HG03342 (cell line): Measurements from ENCODE around the gene PODXL2.

ENCODE experiments used
- ATAC-seq: cut with Tn5 transposase; IDR thresholded peaks from one replicate; pipeline ENCODE4 v1.9.1; 2021; ENCODE audit warnings: mild to moderate bottlenecking, moderate library complexity; ENCODE audit not compliant: unreplicated experiment

Gene PODXL2

DNA sequence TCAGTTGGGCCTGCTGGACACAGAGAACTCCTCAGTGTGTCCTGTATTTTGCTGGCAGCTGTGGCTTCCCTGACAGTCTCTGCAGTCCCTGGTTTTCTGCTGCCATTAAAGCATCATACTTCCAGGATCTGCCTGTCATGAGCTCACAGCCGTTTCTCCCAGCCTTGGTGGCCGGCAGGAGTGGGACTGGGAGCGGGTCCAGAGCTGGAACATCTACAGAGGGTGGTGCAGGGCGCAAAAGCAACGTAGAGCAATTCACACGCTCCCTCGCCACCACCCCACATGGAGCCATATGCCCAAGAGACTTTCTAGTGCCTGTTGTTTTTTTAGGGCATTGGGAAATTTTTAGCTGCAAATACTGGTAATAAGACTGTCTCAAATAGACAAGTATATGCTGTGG lies 77.3 kb downstream of the PODXL2 start:
- no peak for ATAC-seq

GRCh38 chr3:127706785-127707351 lies 77.9 kb downstream of the PODXL2 start:
- ATAC-seq: no peak

DNA sequence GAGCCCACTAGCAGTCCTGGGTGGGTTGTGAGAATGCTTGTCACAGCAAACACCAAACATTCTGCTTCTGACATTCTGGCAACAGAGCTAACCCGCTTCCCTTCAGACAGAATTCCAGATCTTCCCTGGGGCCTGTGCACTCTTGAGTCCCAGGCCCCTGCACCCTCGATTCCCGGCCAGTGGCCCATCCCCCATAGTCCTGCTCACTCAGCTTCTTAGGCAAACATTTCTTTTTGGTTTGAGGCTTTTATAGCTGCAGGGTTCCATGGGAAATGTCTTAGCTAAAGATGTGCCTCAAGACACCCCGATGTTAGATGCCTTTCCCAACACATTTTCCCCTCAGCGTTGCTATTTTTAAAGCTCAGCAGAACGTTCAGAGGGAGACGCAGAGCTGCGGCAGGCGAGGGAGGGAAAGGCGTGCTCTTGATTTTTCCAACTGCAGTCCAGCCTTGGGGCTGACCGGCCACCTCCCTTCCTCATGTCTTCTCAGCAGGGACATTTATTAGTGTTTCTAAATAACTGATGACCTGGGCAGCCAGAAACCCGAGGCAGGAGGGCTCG lies 78.9 kb downstream of the PODXL2 start:
- no peak for ATAC-seq

- no peak for ATAC-seq
Observed at GRCh38 chr3:127708837-127709236, 79.9 kb downstream of the PODXL2 start.

DNA sequence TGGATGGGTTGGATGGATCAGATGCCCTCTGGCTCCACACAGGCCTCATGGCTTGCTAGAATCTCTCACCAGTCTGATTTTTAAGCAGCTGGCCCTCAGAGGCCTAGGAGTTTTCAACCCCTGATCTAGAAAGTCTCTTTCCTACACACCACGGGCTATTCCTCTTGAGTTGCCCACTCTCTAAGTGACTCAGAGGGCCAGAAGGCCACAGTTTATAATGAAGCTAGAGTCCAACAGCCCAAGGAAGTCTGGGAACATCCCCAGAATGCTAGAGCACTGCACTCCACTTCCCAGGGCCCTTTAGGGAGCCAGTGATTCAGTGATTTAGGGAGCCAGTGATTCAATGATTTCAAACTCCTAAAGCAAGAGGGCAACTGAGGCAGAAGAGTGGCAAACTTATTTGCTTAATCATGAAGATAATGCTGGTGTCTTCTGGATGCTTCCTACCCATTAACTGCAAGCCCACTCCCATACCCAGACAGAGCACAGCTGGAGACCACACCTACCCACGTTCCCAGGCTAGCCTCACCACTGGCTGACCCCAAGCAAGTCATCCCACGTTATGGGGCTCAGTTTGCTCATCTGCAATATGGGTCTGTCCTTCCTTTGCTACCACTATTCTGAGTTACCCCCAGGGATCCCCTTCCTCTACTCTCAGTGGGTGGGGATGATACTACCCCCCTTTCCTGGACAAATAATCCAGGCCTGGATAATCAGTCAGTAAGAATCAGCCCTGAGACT lies 80.5 kb downstream of the PODXL2 start:
- ATAC-seq: no peak

DNA sequence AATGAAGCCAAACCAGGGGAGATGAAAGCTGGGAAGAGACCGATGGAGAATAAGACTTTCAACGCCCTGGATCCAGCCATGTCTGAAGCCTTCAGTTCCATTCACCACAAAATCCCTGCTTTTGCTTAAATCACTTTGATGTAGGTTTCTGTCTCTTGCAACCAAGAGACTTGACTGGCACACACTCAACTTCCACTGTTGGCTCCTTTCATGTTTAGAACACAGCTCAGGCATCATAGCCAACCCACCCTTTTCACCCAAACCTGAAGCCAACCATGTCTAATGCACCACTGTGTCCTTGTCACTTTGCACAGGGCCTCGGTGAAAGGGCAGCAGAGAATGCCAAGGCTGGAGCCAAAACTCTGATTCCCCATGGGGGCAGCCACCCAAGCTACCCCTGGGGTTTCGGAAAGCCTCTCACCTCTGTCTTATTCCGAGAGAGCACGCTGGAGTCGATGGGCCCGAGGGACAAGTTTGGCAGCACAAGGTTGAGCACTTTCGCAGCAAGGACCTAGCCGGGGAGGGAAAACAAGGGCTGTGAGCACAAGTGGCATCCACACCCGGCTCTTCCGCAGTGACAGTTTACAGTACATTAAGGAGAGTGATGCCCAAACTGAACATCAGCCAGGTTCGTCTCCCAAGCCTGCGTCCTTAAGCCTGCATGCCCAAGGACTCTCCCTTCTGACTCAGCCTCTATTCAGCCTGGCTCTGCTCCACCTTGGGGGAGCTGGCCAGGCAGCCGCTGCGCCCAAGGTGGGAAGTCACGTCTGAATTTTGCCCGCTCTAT lies 81.4 kb downstream of the PODXL2 start:
- ATAC-seq: no peak

DNA sequence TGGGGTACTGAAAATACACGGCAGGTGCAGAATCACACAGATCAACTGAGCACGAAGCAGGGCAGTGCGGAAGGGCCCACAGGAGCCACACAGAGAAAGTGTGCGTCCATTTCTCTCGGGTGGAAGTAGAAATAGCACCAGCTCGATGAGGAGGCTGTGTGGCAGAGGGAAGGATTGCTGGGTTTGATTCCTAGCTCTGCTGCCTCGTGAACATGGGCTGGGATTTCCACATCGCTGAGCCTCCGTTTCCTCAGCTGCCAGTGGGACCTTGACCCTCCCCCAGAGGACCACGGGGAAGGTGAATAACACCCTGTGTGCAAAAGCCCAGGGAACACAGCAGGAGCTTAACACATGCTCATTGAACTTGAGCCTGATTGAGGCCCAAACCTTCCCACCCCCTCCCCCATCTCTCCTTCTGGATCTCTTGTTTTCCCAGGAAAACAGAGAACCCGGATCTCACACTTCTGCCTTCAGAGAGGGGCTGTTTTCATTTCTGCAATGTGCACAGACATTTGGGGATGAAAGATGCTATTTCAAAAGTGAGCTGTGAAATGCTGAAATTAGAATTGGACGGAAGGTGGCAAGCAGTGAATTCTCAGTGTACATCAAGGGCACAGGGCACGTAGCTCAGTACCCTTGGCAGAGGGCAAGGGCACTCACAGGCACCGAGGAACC lies 82.2 kb downstream of the PODXL2 start:
- ATAC-seq: no peak

GRCh38 chr3:127711896-127712295 lies 82.9 kb downstream of the PODXL2 start:
- no peak for ATAC-seq

DNA sequence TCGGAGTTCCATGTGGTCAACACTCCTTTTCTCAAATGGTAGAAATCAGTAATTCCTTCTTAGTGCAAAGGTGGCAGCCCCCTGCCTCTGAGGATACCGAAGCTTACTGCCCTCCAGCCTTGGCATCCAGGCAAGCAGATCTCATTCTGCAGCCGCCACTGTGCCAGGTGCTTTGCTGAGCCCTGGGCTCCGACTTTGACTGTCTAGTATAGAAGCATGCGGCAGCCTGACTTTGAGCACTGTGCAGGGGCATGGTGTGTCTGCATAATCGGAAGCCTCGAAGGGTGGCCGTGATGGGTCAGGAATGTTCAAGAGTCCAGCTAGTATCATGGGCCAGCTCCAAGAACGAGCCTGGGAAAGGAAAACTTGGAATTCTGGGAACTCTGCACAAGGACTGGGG lies 83.5 kb downstream of the PODXL2 start:
- ATAC-seq: no peak

GRCh38 chr3:127712881-127713771 lies 84.1 kb downstream of the PODXL2 start:
- ATAC-seq: no peak

- no peak for ATAC-seq
Observed at GRCh38 chr3:127714125-127714571, 85.2 kb downstream of the PODXL2 start.

GRCh38 chr3:127714866-127715265 lies 85.9 kb downstream of the PODXL2 start:
- ATAC-seq: no peak

- ATAC-seq: no peak
Observed at GRCh38 chr3:127715532-127715931, 86.5 kb downstream of the PODXL2 start.

DNA sequence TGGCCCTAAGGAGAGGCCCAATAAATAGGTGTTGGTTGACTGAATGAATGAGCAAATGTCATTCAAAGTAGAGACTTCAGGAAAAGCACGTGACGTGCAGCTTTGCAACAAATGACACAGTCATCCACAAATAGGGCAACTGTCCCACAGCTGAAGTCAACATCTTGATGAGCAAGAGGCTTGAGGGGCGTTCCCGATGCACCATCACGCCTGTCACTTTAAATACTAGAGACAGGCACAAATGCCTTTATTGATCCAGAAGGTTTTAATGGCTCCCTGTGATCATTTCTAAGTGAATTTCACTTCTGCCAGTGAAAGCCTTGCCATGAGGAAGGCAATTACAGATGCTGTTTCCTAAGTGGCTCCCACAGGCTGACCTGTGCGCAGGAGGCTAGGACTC lies 87.4 kb downstream of the PODXL2 start:
- ATAC-seq: no peak

DNA sequence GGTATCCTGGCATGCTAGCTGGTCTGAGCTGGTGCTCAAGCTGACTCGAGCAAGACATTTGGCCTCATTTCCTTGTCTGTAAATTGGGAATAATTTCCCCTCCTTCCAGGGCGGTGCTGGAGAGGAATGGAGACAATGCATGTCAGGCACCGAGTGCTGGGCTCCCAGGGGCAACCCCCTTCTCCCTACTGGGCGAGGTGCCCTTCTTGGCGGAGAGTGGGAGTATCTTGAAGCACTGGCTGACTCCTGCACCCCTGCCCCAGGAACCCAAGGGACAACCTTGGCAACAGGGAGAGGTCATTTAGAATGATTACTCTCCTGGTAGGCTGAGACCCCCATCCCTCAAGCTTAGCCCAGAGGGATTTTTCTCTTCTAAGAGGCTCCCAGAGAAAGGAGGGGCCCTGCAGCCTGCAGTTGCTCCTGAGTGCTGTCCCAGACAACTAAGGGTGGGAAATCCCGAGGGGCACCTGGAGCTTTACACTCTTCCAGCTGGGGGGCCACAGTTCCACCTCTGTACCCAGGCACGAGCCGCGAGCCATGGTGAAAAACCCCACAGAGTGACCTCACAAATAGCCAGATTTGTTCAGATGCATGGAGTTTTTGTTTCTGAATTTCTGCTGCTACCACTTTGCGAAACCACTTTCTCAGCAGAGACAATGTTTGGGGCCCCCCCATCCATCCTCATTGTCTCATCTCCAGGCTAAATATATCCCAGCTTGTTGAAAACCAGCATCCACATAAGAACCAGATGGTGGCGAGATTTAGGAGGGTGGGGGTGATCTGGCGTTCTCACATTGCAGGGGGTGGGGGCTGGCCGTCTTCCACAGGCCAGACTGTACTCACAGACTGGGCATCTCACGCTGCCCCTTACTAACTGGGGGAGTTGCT lies 88.6 kb downstream of the PODXL2 start:
- ATAC-seq: no peak

- ATAC-seq: no peak
Observed at GRCh38 chr3:127718245-127718915, 89.4 kb downstream of the PODXL2 start.

GRCh38 chr3:127718916-127719290 lies 89.9 kb downstream of the PODXL2 start:
- ATAC-seq: no peak

DNA sequence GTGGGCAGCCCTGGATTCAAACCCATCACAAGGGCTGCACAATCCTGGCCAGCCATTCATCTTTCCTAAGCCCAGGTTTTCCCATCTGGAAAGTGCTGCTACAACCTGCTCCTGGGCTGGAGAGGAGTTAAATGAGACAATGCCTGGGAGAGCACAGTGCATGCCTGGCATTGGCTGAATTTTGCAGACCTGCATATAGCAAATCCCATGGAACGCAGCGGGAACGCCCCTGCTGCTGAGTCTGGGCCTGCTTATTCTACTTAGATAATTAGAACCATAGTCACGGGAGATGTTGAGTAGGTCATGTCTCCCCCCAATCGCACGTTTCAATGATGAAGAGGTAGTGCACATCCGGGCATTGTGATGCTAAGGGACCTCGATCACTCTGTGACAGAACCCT lies 90.4 kb downstream of the PODXL2 start:
- ATAC-seq: no peak
